ENCODE data around the gene MYO15A. TPM values are rescaled to one million over a fixed set of nuclear protein-coding genes. Genes with fewer than 3 reads are reported as not detected.

MYO15A gene, protein sequence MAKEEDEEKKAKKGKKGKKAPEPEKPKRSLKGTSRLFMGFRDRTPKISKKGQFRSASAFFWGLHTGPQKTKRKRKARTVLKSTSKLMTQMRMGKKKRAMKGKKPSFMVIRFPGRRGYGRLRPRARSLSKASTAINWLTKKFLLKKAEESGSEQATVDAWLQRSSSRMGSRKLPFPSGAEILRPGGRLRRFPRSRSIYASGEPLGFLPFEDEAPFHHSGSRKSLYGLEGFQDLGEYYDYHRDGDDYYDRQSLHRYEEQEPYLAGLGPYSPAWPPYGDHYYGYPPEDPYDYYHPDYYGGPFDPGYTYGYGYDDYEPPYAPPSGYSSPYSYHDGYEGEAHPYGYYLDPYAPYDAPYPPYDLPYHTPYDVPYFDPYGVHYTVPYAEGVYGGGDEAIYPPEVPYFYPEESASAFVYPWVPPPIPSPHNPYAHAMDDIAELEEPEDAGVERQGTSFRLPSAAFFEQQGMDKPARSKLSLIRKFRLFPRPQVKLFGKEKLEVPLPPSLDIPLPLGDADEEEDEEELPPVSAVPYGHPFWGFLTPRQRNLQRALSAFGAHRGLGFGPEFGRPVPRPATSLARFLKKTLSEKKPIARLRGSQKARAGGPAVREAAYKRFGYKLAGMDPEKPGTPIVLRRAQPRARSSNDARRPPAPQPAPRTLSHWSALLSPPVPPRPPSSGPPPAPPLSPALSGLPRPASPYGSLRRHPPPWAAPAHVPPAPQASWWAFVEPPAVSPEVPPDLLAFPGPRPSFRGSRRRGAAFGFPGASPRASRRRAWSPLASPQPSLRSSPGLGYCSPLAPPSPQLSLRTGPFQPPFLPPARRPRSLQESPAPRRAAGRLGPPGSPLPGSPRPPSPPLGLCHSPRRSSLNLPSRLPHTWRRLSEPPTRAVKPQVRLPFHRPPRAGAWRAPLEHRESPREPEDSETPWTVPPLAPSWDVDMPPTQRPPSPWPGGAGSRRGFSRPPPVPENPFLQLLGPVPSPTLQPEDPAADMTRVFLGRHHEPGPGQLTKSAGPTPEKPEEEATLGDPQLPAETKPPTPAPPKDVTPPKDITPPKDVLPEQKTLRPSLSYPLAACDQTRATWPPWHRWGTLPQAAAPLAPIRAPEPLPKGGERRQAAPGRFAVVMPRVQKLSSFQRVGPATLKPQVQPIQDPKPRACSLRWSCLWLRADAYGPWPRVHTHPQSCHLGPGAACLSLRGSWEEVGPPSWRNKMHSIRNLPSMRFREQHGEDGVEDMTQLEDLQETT (N-terminal part only)
- under 1 TPM; 0.31 to 0.40 TPM for total RNA-seq

DNA sequence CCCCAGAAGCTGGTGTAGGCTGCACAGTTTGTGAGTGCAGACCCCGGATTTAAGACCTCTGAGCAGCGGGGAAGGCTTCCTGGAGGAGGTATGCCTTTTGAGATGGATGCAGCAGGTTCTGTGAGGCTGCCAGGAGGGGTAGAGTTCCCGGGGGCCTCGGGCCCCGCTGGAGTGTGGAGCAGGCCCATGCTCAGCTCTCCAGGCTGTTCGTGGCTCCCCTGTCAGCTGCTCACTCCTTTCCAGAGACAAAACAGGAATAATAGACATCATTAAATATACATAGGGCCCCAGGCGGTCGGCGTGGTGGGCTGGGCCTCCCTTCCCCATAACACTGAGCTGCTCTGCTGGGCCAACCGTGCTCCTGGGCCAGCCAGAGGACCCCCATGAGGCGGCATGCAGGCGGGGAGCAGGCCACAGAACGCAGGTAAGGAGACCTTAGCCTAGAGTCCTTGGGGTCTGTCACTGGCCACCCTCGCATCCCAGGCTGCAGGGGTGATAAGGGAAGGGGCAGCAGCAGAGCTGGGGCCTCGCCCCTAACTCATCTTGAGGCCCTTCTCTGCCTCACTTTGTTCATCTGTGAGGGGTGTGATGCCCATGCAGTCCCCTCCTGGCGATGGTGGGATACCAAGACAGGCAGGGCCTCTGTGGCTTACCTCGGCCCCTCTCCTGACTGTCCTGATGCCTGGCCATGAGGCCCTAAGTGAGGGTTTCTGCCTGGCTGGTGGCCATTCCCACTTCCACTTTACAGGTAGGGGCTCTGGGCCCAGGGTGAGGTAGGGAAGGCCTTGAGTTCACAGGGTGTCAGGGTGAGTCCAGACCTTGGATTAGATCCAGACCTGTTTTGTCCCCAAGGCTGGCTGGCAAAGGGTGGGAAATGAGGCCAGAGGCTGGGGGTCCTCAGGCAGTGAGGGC is at the start of gene MYO15A:
TSS of gene MYO15A (plus strand) at position 356 of the 912 bp plus-strand sequence. CDS start 10,045 bp downstream, outside the sequence.
- peaks cover 4% of the 10 kb centered on the region for H3K36me3 Mint-ChIP-seq (ENCODE audit: low read depth)
- intact Hi-C loops (cut with micrococcal nuclease): no loop called here
- no peak within 1 kb of the TSS for H3K27ac Mint-ChIP-seq
- H3K4me1 Mint-ChIP-seq (ENCODE audit: low read depth): no peaks in the 10 kb centered on the region
- no peaks in the 10 kb centered on the region for H3K9me3 Mint-ChIP-seq
- no peaks in the 10 kb centered on the region for H3K27me3 Mint-ChIP-seq (ENCODE audit: low read depth)
- no peak for DNase-seq
- CTCF ChIA-PET: no interaction called here
- H3K4me3 Mint-ChIP-seq: no peak within 1 kb of the TSS

DNA sequence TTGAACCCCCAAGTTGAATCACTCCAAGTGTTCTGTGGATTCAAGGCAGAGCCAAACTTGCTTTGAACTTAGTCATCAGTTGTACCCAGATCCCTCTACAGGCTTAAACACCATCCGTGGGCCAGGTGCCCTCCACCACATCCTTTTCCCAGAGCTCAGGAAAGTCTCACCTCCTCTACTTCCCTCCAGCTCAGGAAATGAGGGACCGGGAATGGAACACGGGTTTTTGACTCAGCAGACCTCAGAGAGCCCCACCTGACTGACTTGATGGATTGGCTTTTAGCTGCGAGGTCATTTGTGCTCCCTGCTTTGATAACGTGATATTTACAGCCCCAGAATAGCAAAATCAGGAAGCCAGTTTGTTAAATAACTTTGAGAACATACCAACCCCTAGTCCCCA is 49.3 kb upstream of the MYO15A start:
- Mint-ChIP-seq H3K27ac (no peak overlapping the region), H3K4me3 (no peak overlapping the region), H3K27me3 (ENCODE audit: low read depth) (no peaks in the 10 kb centered on the region), H3K4me1 (ENCODE audit: low read depth) (no peaks in the 10 kb centered on the region), H3K9me3 (no peaks in the 10 kb centered on the region), H3K36me3 (ENCODE audit: low read depth) (peaks cover 9% of the 10 kb centered on the region)
- intact Hi-C loops (cut with micrococcal nuclease): no loop called here
- CTCF ChIA-PET: interaction anchor here (0.6 kb wide), 1 partner anchor 78 kb away, joined by 3 read pairs; no protein-coding TSS in a partner anchor
- DNase-seq: no peak

DNA sequence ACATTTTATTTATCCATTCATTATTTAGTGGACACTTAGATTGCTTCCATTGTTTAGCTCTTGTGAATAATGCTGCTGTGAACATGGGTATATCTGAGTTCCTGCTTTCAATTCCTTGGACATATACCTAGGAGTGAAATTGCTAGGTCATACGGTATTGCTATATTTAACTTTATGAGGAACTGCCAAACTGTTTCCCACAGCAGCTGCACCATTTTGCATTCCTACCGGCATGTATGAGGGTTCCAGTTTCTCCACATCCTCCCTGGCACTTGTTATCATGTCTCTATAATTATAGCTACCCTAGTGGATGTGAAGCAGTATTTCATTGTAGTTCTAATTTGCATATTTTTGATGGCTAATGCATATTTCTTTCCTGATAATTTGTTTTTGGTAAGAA is 44.5 kb upstream of the MYO15A start:
- Mint-ChIP-seq H3K27ac (no peak overlapping the region), H3K4me1 (ENCODE audit: low read depth) (no peaks in the 10 kb centered on the region), H3K27me3 (ENCODE audit: low read depth) (no peaks in the 10 kb centered on the region), H3K36me3 (ENCODE audit: low read depth) (peaks cover 3% of the 10 kb centered on the region), H3K9me3 (no peaks in the 10 kb centered on the region), H3K4me3 (no peak overlapping the region)
- intact Hi-C loops (cut with micrococcal nuclease): no loop called here
- CTCF ChIA-PET: no interaction called here
- no peak for DNase-seq

DNA sequence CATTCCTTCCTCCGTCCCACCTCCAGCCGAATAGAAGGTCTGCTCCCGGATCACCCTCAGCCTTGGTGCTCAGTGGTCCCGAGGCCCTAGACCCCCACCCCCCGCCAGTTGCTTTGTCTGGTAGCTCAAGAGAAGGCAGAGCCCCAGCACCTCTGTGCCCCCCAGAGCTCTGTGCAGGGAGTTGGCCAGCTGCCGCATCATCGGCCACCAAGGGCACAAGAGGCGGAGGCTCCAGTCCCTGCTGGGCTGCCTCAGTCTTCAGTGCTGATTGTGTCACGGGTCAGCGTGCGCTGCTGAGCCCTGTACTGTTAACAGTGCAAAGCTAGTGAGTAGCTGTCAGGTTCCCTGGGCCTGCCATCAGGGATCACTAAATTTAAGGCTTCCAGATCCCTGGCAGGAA is 43.0 kb upstream of the MYO15A start:
- Mint-ChIP-seq H3K27me3 (ENCODE audit: low read depth) (no peaks in the 10 kb centered on the region), H3K36me3 (ENCODE audit: low read depth) (peaks cover 3% of the 10 kb centered on the region), H3K9me3 (no peaks in the 10 kb centered on the region), H3K4me3 (no peak overlapping the region), H3K27ac (no peak overlapping the region), H3K4me1 (ENCODE audit: low read depth) (no peaks in the 10 kb centered on the region)
- intact Hi-C loops (cut with micrococcal nuclease): no loop called here
- DNase-seq: no peak
- CTCF ChIA-PET: no interaction called here

DNA sequence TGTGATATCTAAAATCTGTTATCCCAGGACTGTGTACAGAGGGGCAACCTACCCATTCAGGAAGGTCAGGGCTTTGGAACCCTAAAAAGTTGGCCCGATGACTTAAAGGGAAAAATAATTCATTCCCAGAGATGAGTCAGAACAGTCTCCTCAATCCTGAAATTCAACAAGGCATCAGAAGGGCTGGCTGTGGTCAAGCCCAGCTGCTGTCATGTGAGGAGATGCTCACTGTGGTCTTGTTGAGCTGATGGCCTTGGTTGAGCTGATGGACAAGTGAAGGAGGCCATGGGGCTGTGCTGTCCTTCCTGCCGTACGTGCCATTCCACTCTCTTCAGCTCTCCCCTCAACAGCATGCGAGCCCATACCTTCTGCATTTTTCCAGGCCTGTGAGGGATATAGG is 41.7 kb upstream of the MYO15A start:
- H3K36me3 Mint-ChIP-seq (ENCODE audit: low read depth): peaks cover 3% of the 10 kb centered on the region
- intact Hi-C loops (cut with micrococcal nuclease): no loop called here
- no peaks in the 10 kb centered on the region for H3K27me3 Mint-ChIP-seq (ENCODE audit: low read depth)
- H3K27ac Mint-ChIP-seq: no peak overlapping the region
- no peaks in the 10 kb centered on the region for H3K9me3 Mint-ChIP-seq
- no peak overlapping the region for H3K4me3 Mint-ChIP-seq
- peaks cover 5% of the 10 kb centered on the region for H3K4me1 Mint-ChIP-seq (ENCODE audit: low read depth)
- CTCF ChIA-PET: no interaction called here
- DNase-seq: no peak

DNA sequence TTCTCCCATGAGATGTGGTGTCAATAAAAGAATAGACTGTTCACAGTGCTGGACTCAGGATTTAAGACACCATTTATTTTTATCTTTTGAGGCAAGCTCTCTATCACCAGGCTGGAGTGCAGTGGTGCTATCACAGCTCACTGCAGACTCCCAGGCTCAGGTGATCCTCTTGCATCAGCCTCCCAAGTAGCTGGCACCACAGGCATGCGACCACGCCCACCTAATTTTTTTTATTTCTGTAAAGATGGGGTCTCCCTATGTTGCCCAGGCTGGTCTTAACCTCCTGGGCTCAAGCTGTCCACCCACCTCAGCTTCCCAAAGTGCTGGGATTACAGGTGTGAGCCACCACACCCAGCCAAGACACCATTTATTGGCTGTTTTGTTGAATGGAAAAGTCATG is 39.5 kb upstream of the MYO15A start:
- CTCF ChIA-PET: no interaction called here
- Mint-ChIP-seq H3K4me3 (no peak overlapping the region), H3K9me3 (no peaks in the 10 kb centered on the region), H3K36me3 (ENCODE audit: low read depth) (peaks cover 3% of the 10 kb centered on the region), H3K27me3 (ENCODE audit: low read depth) (no peaks in the 10 kb centered on the region), H3K4me1 (ENCODE audit: low read depth) (peaks cover 5% of the 10 kb centered on the region), H3K27ac (no peak overlapping the region)
- intact Hi-C loops (cut with micrococcal nuclease): no loop called here
- DNase-seq: no peak

DNA sequence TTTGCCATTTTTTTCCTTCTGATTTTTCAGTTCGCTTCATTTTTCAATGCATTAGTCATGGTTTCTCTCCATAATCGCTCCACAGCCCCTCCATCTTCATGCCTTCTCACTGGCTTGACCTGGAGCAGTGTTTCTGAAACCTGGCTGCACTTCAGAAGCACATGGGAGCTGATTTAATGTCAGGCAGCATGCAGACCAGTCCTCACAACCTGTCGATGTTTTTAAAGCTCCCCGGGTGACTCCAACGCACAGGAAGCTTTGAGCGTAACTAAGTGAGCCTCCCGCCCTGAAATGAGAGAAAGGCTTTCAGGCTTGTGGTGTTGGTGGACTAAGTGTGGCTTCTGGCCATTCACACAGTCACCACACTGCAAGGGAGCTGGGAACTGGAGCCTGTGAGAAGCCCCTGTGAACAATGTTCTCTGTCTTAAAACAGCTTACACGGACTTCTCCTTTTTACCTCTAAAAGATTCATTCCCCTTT is 37.7 kb upstream of the MYO15A start:
- H3K27me3 Mint-ChIP-seq (ENCODE audit: low read depth): no peaks in the 10 kb centered on the region
- no peak overlapping the region for H3K4me3 Mint-ChIP-seq
- no peak overlapping the region for H3K27ac Mint-ChIP-seq
- no peaks in the 10 kb centered on the region for H3K9me3 Mint-ChIP-seq
- H3K4me1 Mint-ChIP-seq (ENCODE audit: low read depth): peaks cover 5% of the 10 kb centered on the region
- no peaks in the 10 kb centered on the region for H3K36me3 Mint-ChIP-seq (ENCODE audit: low read depth)
- peak; percentile 12 for DNase-seq
- intact Hi-C loops (cut with micrococcal nuclease): no loop called here
- CTCF ChIA-PET: no interaction called here

DNA sequence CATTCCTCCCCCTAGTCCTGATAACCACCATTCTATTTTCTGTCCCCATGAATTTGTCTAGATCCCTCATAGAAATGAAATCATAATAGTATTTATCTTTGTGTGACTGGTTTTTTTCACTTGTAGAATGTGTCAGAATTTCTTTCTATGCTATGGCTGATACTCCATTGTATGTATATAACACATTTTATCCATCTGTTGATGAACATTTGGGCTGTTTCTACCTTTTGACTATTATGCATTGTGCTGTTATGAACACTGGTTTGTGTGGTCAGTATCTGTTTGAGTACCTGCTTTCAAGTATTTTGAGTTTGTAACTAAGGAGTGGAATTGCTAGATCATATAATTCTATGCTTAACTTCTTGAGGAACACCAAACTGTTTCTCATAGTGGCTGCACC is 36.8 kb upstream of the MYO15A start:
- DNase-seq: no peak
- CTCF ChIA-PET: interaction anchor here (0.6 kb wide), 1 partner anchor 123 kb away, joined by 3 read pairs; no protein-coding TSS in a partner anchor
- no peak overlapping the region for H3K4me3 Mint-ChIP-seq
- H3K36me3 Mint-ChIP-seq (ENCODE audit: low read depth): no peaks in the 10 kb centered on the region
- intact Hi-C loops (cut with micrococcal nuclease): no loop called here
- H3K27ac Mint-ChIP-seq: no peak overlapping the region
- no peaks in the 10 kb centered on the region for H3K27me3 Mint-ChIP-seq (ENCODE audit: low read depth)
- no peaks in the 10 kb centered on the region for H3K9me3 Mint-ChIP-seq
- H3K4me1 Mint-ChIP-seq (ENCODE audit: low read depth): peaks cover 5% of the 10 kb centered on the region

DNA sequence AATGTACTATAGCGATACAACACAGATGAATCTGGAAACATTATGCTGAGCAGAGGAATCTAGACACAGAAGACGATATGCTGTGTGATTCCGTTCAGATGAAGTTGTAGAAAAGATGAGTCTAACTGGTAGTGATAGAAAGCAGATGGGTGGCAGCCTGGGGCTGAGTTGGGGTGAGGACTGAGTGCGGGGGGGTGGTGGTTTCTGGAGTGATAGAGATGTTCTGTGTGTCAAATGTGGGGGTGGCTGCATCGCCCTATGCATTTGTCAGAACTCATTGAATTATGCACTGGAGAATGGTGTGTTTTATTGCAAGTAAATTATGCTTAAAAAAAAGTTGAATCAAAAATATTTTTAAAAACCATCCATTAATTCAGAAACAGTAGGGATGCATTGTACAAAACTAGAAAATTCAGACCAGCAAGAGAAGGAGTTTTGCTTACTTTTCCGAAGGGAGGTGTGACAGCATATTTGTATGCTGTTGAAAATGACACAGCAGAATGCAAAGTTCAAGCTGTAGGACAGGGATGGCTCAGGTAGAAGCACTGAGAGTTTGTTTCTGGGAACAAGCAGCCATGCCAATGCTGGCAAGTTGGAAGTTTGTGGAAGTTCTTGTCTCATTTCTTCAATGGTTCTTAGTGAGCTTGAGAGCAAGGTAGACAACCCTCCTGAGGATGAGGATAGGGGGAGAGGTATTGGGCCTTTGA is 33.8 kb upstream of the MYO15A start:
- no peak overlapping the region for H3K4me3 Mint-ChIP-seq
- CTCF ChIA-PET: no interaction called here
- H3K27me3 Mint-ChIP-seq (ENCODE audit: low read depth): peaks cover 4% of the 10 kb centered on the region
- intact Hi-C loops (cut with micrococcal nuclease): no loop called here
- H3K36me3 Mint-ChIP-seq (ENCODE audit: low read depth): no peaks in the 10 kb centered on the region
- no peak overlapping the region for H3K27ac Mint-ChIP-seq
- H3K9me3 Mint-ChIP-seq: no peaks in the 10 kb centered on the region
- peaks cover 5% of the 10 kb centered on the region for H3K4me1 Mint-ChIP-seq (ENCODE audit: low read depth)
- DNase-seq: no peak

DNA sequence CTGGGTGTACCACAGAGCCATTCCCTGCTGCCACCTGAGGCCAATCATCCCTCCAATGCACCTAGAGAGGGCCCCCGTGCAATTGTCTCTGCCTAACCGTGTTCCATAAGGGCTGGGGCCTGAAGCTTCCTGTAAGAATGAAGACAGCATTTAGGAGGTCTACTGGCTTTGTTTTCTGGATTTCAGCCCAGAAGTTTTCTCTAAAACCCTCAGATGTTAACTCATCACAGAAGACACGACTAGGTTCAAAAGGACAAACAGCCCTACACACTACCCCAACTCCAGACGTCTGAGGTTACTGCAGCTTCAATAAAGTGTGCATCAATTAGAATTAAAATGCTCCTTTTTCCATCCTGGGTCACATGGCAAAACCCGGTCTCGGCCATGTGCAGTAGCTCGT is 31.6 kb upstream of the MYO15A start:
- Mint-ChIP-seq H3K27me3 (ENCODE audit: low read depth) (peaks cover 8% of the 10 kb centered on the region), H3K4me3 (no peak overlapping the region), H3K9me3 (no peaks in the 10 kb centered on the region), H3K4me1 (ENCODE audit: low read depth) (no peaks in the 10 kb centered on the region), H3K36me3 (ENCODE audit: low read depth) (no peaks in the 10 kb centered on the region), H3K27ac (no peak overlapping the region)
- no peak for DNase-seq
- CTCF ChIA-PET: no interaction called here
- intact Hi-C loops (cut with micrococcal nuclease): no loop called here

DNA sequence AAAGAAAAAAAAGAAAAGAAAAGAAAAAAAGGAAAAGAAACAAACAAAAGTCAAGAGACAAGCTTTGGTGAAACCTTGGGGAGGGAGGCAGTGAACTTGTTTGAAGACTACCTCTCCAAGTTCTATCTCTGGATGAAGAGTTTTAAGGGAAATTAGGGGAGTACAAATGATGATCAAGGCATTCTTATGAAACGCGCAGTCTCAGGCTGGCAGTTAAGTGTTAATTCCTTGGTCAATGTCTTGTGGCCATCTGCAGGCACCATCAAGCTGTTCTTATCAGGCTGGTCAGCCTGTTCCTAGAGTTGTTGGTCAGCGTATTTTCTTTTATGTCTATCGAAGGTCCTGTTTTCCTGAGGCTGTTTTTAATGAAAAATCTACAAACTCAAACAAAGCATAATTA is 29.0 kb upstream of the MYO15A start:
- no peak for DNase-seq
- H3K9me3 Mint-ChIP-seq: no peaks in the 10 kb centered on the region
- CTCF ChIA-PET: no interaction called here
- H3K4me1 Mint-ChIP-seq (ENCODE audit: low read depth): no peaks in the 10 kb centered on the region
- no peaks in the 10 kb centered on the region for H3K36me3 Mint-ChIP-seq (ENCODE audit: low read depth)
- intact Hi-C loops (cut with micrococcal nuclease): no loop called here
- H3K4me3 Mint-ChIP-seq: no peak overlapping the region
- peaks cover 8% of the 10 kb centered on the region for H3K27me3 Mint-ChIP-seq (ENCODE audit: low read depth)
- no peak overlapping the region for H3K27ac Mint-ChIP-seq
